RWPE2 (cell line): ENCODE data around the gene SMR3A.

Experiments used
- ATAC-seq: fragments of 200-7000 bp; cut with Tn5 transposase; 3 replicates; pipeline ENCODE4 v1.9.1; 2021; ENCODE audit warnings: low read depth
- DNase-seq: peaks from one replicate; pipeline ENCODE4 v3.0.0-alpha.2; 2020; ENCODE audit warnings: low spot score
- H3K27ac ChIP-seq: fragments of 450-650 bp; 2 replicates; pipeline ENCODE4 v1.5.1; 2017; ENCODE audit warnings: mild to moderate bottlenecking; ENCODE audit not compliant: poor library complexity, severe bottlenecking
- H3K27me3 ChIP-seq: fragments of 250-450 bp; sonication (Bioruptor Pico); 2 replicates; pipeline ENCODE4 v1.5.1; 2021; ENCODE audit warnings: mild to moderate bottlenecking, moderate library complexity; ENCODE audit not compliant: insufficient read depth, poor library complexity, severe bottlenecking
- H3K36me3 ChIP-seq: fragments of 250-450 bp; sonication (Bioruptor Pico); 2 replicates; pipeline ENCODE4 v1.5.1; 2020; ENCODE audit warnings: low read depth, mild to moderate bottlenecking, moderate library complexity
- H3K4me1 ChIP-seq: fragments of 250-450 bp; sonication (Bioruptor Pico); 2 replicates; pipeline ENCODE4 v1.5.1; 2021; ENCODE audit warnings: mild to moderate bottlenecking, moderate library complexity; ENCODE audit not compliant: insufficient read depth, poor library complexity, severe bottlenecking
- H3K4me3 ChIP-seq: fragments of 250-450 bp; sonication (Bioruptor Pico); 2 replicates; pipeline ENCODE4 v1.5.1; 2021; ENCODE audit warnings: mild to moderate bottlenecking, moderate library complexity; ENCODE audit not compliant: severe bottlenecking
- H3K9me3 ChIP-seq: fragments of 250-450 bp; sonication (Bioruptor Pico); 2 replicates; pipeline ENCODE4 v1.5.1; 2021; ENCODE audit warnings: mild to moderate bottlenecking, moderate library complexity; ENCODE audit not compliant: severe bottlenecking
- TF ChIP-seq, protein P1 (sequence below): fragments of 450-650 bp; IDR thresholded peaks from one replicate; pipeline ENCODE4 v1.5.1; 2017; ENCODE audit warnings: mild to moderate bottlenecking, moderate library complexity; ENCODE audit not compliant: poor library complexity, severe bottlenecking

SMR3A gene

DNA sequence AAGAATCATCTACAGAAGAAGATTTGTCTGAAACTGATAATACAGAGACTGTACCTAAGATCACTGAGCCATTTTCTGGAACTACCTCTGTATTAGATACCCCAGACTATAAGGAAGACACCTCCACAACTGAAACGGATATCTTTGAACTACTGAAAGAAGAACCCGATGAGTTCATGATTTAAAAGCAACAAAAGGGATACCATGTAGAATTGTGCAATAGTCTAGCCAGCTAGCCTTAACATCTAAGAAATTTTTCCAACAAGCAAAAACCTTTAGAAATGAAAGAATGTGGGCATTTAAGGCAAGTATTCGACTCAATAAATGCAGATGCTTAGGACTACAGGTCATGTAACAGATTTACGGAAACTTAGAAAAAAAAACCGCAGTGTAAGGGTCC, 24.5 kb upstream of the SMR3A start:
- TF ChIP-seq, protein P1, sequence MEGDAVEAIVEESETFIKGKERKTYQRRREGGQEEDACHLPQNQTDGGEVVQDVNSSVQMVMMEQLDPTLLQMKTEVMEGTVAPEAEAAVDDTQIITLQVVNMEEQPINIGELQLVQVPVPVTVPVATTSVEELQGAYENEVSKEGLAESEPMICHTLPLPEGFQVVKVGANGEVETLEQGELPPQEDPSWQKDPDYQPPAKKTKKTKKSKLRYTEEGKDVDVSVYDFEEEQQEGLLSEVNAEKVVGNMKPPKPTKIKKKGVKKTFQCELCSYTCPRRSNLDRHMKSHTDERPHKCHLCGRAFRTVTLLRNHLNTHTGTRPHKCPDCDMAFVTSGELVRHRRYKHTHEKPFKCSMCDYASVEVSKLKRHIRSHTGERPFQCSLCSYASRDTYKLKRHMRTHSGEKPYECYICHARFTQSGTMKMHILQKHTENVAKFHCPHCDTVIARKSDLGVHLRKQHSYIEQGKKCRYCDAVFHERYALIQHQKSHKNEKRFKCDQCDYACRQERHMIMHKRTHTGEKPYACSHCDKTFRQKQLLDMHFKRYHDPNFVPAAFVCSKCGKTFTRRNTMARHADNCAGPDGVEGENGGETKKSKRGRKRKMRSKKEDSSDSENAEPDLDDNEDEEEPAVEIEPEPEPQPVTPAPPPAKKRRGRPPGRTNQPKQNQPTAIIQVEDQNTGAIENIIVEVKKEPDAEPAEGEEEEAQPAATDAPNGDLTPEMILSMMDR = no peak
- Histone ChIP-seq H3K9me3 (no peaks in the 10 kb centered on the region), H3K4me3 (no peak overlapping the region), H3K4me1 (no peaks in the 10 kb centered on the region), H3K36me3 (no peaks in the 10 kb centered on the region), H3K27ac (no peak overlapping the region), H3K27me3 (no peaks in the 10 kb centered on the region)
- ATAC-seq (no peak), DNase-seq (no peak)

- no peak overlapping the region for H3K4me3 ChIP-seq
- ATAC-seq = no peak
- DNase-seq = no peak
- no peaks in the 10 kb centered on the region for H3K4me1 ChIP-seq
- peaks cover 2% of the 10 kb centered on the region for H3K27me3 ChIP-seq
- H3K36me3 ChIP-seq = no peaks in the 10 kb centered on the region
- TF ChIP-seq, protein P1 = no peak
- H3K27ac ChIP-seq = no peak overlapping the region
- no peaks in the 10 kb centered on the region for H3K9me3 ChIP-seq
These were observed 22.6 kb upstream of the SMR3A start for GRCh38 chr4:70337886-70338420.

- DNase-seq (no peak), ATAC-seq (0 out of 3 replicates have a peak, but pooled peaks have one; percentile 36)
- TF ChIP-seq, protein P1 = no peak
- no peaks in the 10 kb centered on the region for H3K27me3 ChIP-seq
- no peaks in the 10 kb centered on the region for H3K9me3 ChIP-seq
- H3K4me3 ChIP-seq = no peak overlapping the region
- H3K27ac ChIP-seq = no peak overlapping the region
- no peaks in the 10 kb centered on the region for H3K36me3 ChIP-seq
- no peaks in the 10 kb centered on the region for H3K4me1 ChIP-seq
These were observed 4.4 kb upstream of the SMR3A start for GRCh38 chr4:70356185-70356584.

DNA sequence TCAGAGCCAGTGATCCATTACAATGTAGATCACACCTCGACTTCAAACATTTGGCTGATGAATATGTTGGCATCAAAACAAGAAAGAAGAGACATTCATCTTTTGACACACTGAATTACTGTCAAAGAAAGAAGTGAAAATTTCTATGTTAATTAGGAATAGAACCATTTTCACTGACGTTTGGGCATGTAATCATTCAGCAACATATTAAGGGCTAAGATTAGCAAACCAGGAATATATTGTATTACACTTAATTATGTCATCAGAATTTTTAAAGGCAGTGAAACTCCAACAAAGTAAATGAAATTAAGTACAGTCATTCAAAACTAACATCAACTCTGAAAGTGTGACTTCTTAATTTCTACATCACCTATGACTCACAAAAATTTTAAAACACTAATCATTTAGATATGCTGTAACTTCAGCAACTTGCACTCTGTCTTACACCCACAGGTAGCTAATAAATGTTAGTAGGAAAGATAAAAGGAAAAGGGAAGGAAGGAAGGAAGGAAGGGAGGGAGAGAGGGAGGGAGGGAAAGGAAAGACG, 1.4 kb upstream of the SMR3A start:
- H3K4me3 ChIP-seq = no peak overlapping the region
- no peaks in the 10 kb centered on the region for H3K27me3 ChIP-seq
- H3K9me3 ChIP-seq = no peaks in the 10 kb centered on the region
- peak; percentile 45; the same call in 1 of the 3 replicates for ATAC-seq
- TF ChIP-seq, protein P1 = no peak
- no peaks in the 10 kb centered on the region for H3K4me1 ChIP-seq
- no peak for DNase-seq
- no peaks in the 10 kb centered on the region for H3K36me3 ChIP-seq
- H3K27ac ChIP-seq = no peak overlapping the region

DNA sequence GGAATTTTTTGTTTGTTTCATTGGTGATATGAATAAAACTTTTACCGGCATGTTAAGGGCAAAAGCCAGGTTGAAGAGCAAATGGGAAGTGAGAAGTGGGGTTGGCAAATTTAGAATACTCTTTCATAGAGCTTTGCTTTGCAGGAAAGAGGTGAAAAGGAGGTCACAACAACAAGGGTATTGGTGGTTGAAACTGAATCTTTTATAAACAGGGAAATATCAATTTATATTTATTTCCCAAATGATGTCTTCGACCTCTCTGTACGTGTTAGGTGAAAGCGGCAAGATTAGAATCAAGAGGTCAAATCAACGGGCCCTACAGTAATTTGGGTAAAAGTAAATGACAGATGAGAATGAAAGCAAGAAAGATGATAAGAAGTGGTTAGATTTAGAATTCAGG, 3.4 kb downstream of the SMR3A start:
- no peak overlapping the region for H3K27ac ChIP-seq
- ATAC-seq (no peak), DNase-seq (no peak)
- no peaks in the 10 kb centered on the region for H3K36me3 ChIP-seq
- H3K4me3 ChIP-seq = no peak overlapping the region
- TF ChIP-seq, protein P1 = no peak
- peaks cover 3% of the 10 kb centered on the region for H3K4me1 ChIP-seq
- H3K9me3 ChIP-seq = no peaks in the 10 kb centered on the region
- H3K27me3 ChIP-seq = no peaks in the 10 kb centered on the region
